GM21529 (cell line): ENCODE measurements around the gene CRYGB.
"Not testable (repeated sequence)": the region's sequence is repeated elsewhere in the genome, so short reads cannot be mapped to it uniquely, and the experiment has no call there.

Experiments used
- ATAC-seq: cut with Tn5 transposase; IDR thresholded peaks from one replicate; pipeline ENCODE4 v1.9.1; 2021; ENCODE audit not compliant: unreplicated experiment

Gene CRYGB

GRCh38 chr2:208118918-208119317 is 27.0 kb downstream of the CRYGB start:
- no peak for ATAC-seq

- not testable (repeated sequence) for ATAC-seq
Measured at GRCh38 chr2:208117390-208117789, 28.6 kb downstream of the CRYGB start.

DNA sequence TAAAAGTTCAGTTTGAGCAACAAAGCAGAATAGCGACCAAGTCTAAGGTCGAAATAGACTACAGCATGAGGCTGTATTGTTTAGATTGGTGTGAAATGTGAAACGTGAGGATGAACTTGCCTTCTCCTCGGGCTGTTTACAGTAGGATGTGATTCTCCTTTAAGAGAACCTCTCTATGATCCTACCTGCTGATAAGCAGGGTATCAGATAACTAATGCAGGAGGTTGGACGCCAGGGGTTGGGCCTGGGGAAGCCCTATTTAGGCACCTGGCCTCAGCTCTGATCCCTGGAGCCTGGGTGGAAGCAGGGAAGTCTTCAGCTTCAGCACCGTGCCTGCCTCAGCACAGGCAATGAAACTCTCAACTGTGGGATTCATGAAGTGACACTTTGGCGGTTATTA is 33.0 kb downstream of the CRYGB start:
- no peak for ATAC-seq

DNA sequence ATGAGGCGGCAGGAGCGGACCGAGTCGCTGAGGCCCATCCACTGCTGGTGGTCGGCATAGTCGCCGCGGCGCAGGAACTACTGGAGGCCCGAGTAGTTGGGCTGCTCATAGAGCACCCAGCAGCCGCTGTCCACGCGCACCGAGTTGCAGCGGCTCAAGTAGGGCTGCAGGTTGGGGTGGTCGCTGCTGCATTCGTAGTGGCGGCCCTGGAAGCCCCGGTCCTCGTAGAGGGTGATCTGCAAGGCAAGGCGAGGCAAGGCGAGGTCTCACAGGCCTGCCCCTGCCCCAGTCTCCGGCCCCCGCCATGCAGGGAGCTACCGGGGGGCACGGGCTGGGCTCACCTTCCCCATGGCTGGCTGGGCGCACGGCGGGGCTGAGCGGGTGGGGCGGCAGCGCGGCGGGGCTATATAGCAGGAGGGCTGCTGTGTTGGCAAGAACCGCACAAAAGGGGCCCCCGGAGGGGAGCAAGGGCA is 33.6 kb downstream of the CRYGB start:
- not testable (repeated sequence) for ATAC-seq

DNA sequence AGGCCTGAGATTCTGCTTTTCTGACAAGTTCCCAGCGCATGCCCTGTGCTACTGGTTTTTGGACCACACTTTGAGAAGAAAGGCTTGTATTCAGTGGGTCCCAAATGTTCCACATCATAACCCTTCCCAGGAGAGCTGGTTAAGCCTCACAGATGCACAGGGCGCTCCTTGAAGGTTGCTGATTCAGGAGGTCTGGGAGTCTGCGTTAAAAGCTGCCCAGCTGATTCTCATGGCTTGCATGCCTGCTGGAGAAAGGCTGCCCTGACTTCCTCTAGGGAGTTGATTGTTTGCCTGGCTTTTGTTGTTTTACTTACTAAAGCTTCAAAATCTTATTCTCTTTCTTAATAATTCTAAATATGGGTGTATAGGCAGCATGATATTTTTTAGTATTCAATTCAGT is 42.3 kb downstream of the CRYGB start:
- no peak for ATAC-seq

GRCh38 chr2:208101716-208102631 is 44.0 kb downstream of the CRYGB start:
- ATAC-seq: no peak

DNA sequence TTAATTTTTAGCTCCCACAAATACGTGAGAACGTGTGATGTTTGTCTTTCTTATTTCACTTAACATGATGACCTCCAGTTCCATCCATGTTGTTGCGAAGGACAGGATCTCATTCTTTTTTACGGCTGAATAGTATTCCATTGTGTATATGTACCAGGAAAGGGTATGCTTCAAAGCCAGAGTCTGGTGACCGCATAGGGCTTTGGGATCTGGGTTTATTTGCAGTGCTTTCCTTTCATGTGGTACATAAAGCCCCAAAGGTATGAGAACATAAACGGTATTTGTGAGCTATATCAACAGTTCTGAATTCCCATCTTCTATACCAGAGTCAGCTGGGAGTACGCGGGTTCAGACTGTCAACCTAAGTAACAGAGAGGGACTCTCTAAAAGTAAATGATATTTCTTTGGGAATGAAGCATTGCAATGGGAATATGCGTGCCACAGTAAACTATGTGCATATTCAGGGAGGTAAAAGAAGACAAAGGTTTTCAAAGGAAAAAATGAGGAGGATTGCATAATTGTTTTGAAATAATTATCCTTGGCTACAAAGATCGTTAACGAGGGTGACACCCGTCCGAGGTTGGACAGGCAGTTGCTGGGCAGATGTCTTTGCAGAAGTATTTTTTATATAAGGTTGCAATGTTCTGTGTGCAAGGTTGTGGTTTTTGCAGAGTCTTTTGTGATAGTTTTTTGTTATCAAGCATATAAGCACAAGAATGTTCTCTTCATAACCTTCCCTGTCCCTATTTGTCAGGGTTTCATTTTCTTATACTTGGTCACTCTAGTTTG is 46.1 kb downstream of the CRYGB start:
- no peak for ATAC-seq

- ATAC-seq: not testable (repeated sequence)
Measured at GRCh38 chr2:208098701-208099100, 47.3 kb downstream of the CRYGB start.

GRCh38 chr2:208098267-208098666 is 47.7 kb downstream of the CRYGB start:
- no peak for ATAC-seq

- no peak for ATAC-seq
Measured at GRCh38 chr2:208097801-208098200, 48.2 kb downstream of the CRYGB start.

DNA sequence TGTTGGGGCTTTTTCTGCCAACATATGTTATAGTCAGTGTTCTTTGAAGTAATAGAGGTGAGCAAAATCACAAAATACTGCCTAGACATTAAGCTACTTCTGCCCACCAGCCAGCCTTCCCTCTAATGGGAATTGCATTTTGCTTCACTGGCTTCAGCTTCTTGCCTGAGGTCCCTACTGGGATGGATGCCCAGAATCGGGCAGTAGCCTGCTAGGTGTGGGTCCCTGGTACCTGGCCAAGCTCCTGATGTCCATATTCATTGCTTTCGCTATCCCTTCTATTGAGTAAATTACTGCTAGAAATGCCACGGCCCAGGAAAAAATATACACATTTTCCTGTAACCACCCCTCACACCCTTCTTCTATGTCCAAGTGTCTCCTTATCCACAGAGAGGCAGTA is 48.6 kb downstream of the CRYGB start:
- ATAC-seq: no peak

- no peak for ATAC-seq
Measured at GRCh38 chr2:208096080-208096479, 49.9 kb downstream of the CRYGB start.

GRCh38 chr2:208093128-208093527 is 52.8 kb downstream of the CRYGB start:
- no peak for ATAC-seq
